ENCODE data around the gene PIRT.
"Not testable (repeated sequence)": the region's sequence is repeated elsewhere in the genome, so short reads cannot be mapped to it uniquely, and the experiment has no call there.

PIRT gene

GRCh38 chr17:10870336-10871050, 32.6 kb upstream of the PIRT start:
- no peak for TF ChIP-seq CTCF (IDR thresholded peaks at IDR 0.05; ENCODE audit: control insufficient read depth, insufficient read depth, low read depth, low read length, missing control alignments)
- no peak overlapping the region for H3K4me3 ChIP-seq (ENCODE audit: control insufficient read depth, low read depth, low read length)
- no peak for DNase-seq (ENCODE audit: low read depth)

- H3K4me3 ChIP-seq (ENCODE audit: control insufficient read depth, low read depth, low read length); DNase-seq (ENCODE audit: low read depth): not testable (repeated sequence)
These were observed 30.9 kb upstream of the PIRT start for GRCh38 chr17:10868744-10869143.

- no peak for TF ChIP-seq CTCF (IDR thresholded peaks at IDR 0.05; ENCODE audit: control insufficient read depth, insufficient read depth, low read depth, low read length, missing control alignments)
- no peak overlapping the region for H3K4me3 ChIP-seq (ENCODE audit: control insufficient read depth, low read depth, low read length)
- DNase-seq (ENCODE audit: low read depth): no peak
These were observed 21.2 kb upstream of the PIRT start for GRCh38 chr17:10859051-10859450.

DNA sequence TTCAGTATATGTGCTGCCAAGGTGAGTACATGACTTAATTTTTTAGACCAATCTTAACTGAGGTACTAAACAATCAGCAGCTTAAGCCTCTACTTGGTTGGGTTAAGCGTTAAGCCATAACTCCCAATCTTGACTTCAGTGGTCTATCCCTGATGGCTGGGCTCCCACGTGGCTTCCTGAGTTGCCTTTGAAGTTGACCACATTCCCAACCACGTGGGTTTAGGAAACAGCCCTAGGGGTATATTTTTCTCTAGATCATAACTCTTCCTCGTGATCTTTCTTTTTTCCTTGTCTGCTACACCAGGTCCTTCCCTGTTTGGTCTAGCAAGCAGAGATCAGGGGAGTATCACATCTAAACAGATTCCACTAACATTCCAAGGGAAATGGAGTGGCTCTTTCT, 20.1 kb upstream of the PIRT start:
- TF ChIP-seq CTCF (IDR thresholded peaks at IDR 0.05; ENCODE audit: control insufficient read depth, insufficient read depth, low read depth, low read length, missing control alignments): no peak
- DNase-seq (ENCODE audit: low read depth): no peak

DNA sequence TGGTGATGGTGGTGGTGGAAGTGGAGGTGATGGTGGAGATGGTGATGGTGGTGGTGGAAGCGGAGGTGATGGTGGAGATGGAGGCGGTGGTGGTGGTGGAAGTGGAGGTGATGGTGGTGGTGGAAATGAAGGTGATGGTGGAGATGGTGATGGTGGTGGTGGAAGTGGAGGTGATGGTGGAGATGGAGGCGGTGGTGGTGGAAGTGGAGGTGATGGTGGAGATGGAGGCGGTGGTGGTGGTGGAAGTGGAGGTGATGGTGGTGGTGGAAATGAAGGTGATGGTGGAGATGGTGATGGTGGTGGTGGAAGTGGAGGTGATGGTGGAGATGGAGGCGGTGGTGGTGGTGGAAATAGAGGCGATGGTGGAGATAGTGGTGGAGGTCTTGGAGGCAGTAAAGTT, 8.7 kb upstream of the PIRT start:
- not testable (repeated sequence) for DNase-seq (ENCODE audit: low read depth)

More for the DNA sequence above, 20.1 kb upstream of the PIRT start:
- no peak overlapping the region for H3K4me3 ChIP-seq (ENCODE audit: control insufficient read depth, low read depth, low read length)

GRCh38 chr17:10845388-10845751, 7.5 kb upstream of the PIRT start:
- no peak for DNase-seq (ENCODE audit: low read depth)
- no peak for TF ChIP-seq CTCF (IDR thresholded peaks at IDR 0.05; ENCODE audit: control insufficient read depth, insufficient read depth, low read depth, low read length, missing control alignments)
- no peak overlapping the region; the same call in none of the 2 replicates for H3K4me3 ChIP-seq (ENCODE audit: control insufficient read depth, low read depth, low read length)

More for the DNA sequence above, 8.7 kb upstream of the PIRT start:
- not testable (repeated sequence) for H3K4me3 ChIP-seq (ENCODE audit: control insufficient read depth, low read depth, low read length)

- peak; percentile 92 for TF ChIP-seq CTCF (IDR thresholded peaks at IDR 0.05; ENCODE audit: control insufficient read depth, insufficient read depth, low read depth, low read length, missing control alignments)
- DNase-seq (ENCODE audit: low read depth): peak; percentile 3
- peak overlapping the region; percentile 53 for H3K4me3 ChIP-seq (ENCODE audit: control insufficient read depth, low read depth, low read length)
These were observed 6.9 kb upstream of the PIRT start for GRCh38 chr17:10844621-10845387.

Data from AG09309 (cell line).